CD4-positive, alpha-beta memory T cell (primary cell): ENCODE results near the gene GGA3. TPM values are rescaled to one million over a fixed set of nuclear protein-coding genes. Genes with fewer than 3 reads are reported as not detected.
A peak's percentile ranks its signal among the peaks of the same experiment; 100 is the strongest.

Source experiments
- CTCF ChIA-PET: fragments of 350-600 bp; sonication (Branson Sonifier 250); formaldehyde crosslinking; loops from one replicate; lab custom pipeline; 2021; ENCODE audit warnings: inconsistent platforms; ENCODE audit not compliant: partially characterized antibody; lab: Charles Lee
- POLR2A ChIA-PET: fragments of 350-600 bp; sonication (Branson Sonifier 250); formaldehyde crosslinking; loops from one replicate; lab custom pipeline; 2021; ENCODE audit not compliant: partially characterized antibody; lab: Charles Lee
- DNase-seq, 5 donors: peaks; one replicate each; pipeline versions ENCODE4 v3.0.0 to v3.0.0-alpha.2; 2020 to 2022; ENCODE audit warnings: mixed read lengths in 1 of 5
- H3K27ac ChIP-seq: one replicate; pipeline ENCODE4 v1.7.0; 2013; ENCODE audit warnings: low read depth, low read length
- H3K27me3 ChIP-seq: 2 replicates; pipeline ENCODE4 v1.7.0; 2013; ENCODE audit warnings: mild to moderate bottlenecking, low read length, moderate library complexity; ENCODE audit not compliant: insufficient read depth
- H3K36me3 ChIP-seq: 2 replicates; pipeline ENCODE4 v1.7.0; 2013; ENCODE audit warnings: mild to moderate bottlenecking, low read length, moderate library complexity; ENCODE audit not compliant: insufficient read depth
- H3K4me1 ChIP-seq: 2 replicates; pipeline ENCODE4 v1.7.0; 2013; ENCODE audit warnings: mild to moderate bottlenecking, low read length, moderate library complexity; ENCODE audit not compliant: insufficient read depth
- H3K4me3 ChIP-seq, 2 donors: one replicate each; pipeline ENCODE4 v1.7.0; 2013; ENCODE audit warnings: low read length in 2 of 2, mild to moderate bottlenecking in 1 of 2
- H3K9me3 ChIP-seq, 2 donors: one replicate each; pipeline ENCODE4 v1.7.0; 2013; ENCODE audit warnings: low read length in 2 of 2, control low read depth in 1 of 2; ENCODE audit not compliant: control insufficient read depth in 1 of 2
- H3K27ac Mint-ChIP-seq, 7 donors: one replicate each; pipeline ENCODE4 v1.8.0; 2020 to 2021; ENCODE audit warnings: mixed read lengths in 7 of 7, mild to moderate bottlenecking in 6 of 7, inconsistent platforms in 3 of 7, moderate library complexity in 3 of 7
- H3K27me3 Mint-ChIP-seq, 2 donors: one replicate each; pipeline ENCODE4 v1.8.0; 2020 to 2021; ENCODE audit warnings: mixed read lengths in 2 of 2
- H3K36me3 Mint-ChIP-seq, 2 donors: one replicate each; pipeline ENCODE4 v1.8.0; 2020 to 2021; ENCODE audit warnings: mixed read lengths in 2 of 2, inconsistent platforms in 1 of 2, mild to moderate bottlenecking in 1 of 2
- H3K4me1 Mint-ChIP-seq, 4 donors: one replicate each; pipeline ENCODE4 v1.8.0; 2020 to 2021; ENCODE audit warnings: mixed read lengths in 4 of 4, mild to moderate bottlenecking in 1 of 4
- H3K4me3 Mint-ChIP-seq, 8 donors: one replicate each; pipeline ENCODE4 v1.8.0; 2020 to 2021; ENCODE audit warnings: mixed read lengths in 8 of 8, mild to moderate bottlenecking in 7 of 8, moderate library complexity in 6 of 8, inconsistent platforms in 3 of 8
- H3K9me3 Mint-ChIP-seq, 8 donors: one replicate each; pipeline ENCODE4 v1.8.0; 2020 to 2021; ENCODE audit warnings: mixed read lengths in 8 of 8, mild to moderate bottlenecking in 5 of 8, inconsistent platforms in 3 of 8, moderate library complexity in 1 of 8
- intact Hi-C: fragments of 100-400 bp; cut with micrococcal nuclease; formaldehyde crosslinking; loops from one replicate; pipeline ENCODE4 v1.15.1; 2023
- polyA plus RNA-seq, 2 donors: library from polyadenylated mRNA; unstranded; fragments of 300-500 nt; fragmentation: Illumina TruSeq; gene quantifications; one replicate each; pipeline ENCODE4 v1.2.3, GENCODE V29; 2021
- total RNA-seq, 2 experiments: library from RNA; stranded (reverse); gene quantifications; one replicate each; pipeline ENCODE4 v1.2.3, GENCODE V29; 2021

The GGA3 gene
- total and polyA plus RNA-seq, 4 experiments from 2014 or later, result 7.7 to 122 (median 73.6) TPM

DNA sequence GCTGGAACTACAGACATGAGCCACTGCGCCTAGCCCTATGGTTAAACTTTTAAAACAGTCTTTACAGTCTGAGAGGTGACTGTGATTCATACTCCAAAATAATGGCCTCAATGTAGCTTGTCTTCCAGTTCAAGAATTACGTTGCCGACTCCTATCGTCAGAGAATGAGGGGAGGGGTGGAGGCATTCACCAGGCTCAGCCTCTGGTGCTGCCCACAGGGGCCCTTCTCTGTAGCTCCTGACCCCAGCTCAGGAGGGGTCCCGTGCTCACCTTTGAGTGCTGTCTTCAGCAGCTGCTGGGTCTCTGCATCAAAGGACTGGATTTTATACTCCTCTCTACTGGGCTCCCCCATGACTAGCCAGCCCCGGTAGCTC is 8.4 kb upstream of the GGA3 start:
- peak overlapping the region; percentile 76 to 85 (median 82) for H3K4me3 Mint-ChIP-seq
- H3K4me3 ChIP-seq, result peak overlapping the region; percentile 61 to 89

DNA sequence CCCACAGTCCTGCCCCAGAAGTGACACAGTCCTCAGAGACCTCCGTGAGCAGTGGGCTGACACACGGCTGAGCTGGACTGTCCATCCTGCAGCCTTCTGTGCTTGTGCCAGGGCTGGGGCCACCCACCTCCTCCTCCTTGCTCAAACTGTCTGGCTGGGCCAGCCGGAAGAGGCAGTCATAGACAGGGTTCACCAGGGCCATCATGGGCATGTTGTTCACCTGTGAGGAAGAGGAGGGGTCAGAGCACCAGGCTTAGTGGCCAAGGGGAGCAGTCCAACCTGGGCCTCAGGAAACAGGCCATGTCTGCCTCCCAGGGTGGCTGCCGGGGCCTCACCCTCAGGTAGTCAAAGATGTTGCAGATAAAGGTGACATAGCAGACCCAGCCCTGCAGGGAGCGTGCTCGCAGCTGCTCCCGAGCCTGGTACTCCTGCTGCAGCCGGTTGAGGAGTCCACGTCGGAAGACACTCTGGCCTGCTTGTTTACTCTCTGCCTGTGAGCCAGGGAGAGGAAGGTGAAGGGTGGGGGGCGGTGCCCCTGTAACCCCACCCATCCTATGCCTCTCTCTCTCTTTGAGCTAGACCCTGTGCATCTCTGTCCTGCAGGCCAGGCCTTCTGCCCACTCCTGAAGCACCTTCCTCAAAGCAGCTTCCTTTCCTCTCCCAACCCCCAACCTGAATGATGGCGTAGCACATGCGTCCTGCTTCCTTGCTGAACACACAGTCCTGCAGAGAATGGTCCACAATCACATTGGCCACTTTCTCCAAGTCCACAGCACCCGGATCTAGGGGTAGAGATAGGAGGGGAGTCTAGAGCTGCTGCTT is 6.2 kb upstream of the GGA3 start:
- Histone ChIP-seq H3K4me1 (peaks cover 26% of the 10 kb centered on the region), H3K27ac (no peak overlapping the region), H3K4me3 (no peak overlapping the region), H3K27me3 (no peaks in the 10 kb centered on the region), H3K9me3 (no peaks in the 10 kb centered on the region), H3K36me3 (peaks cover 19% of the 10 kb centered on the region)
- no peak for DNase-seq
- ChIA-PET CTCF (no interaction called here), POLR2A (interaction anchor here (0.6 to 1.8 kb wide), 4 partner anchors 22 to 287 kb away, joined by 3 to 5 read pairs (median 3); partner anchors contain the start of genes NT5C and SLC25A19)
- intact Hi-C loops, result no loop called here
- H3K4me1 Mint-ChIP-seq, result peaks cover 11 to 30% (median 16%) of the 10 kb centered on the region in 4 donors
- H3K27me3 Mint-ChIP-seq, result no peaks in the 10 kb centered on the region
- peak overlapping the region in 3 of 7 donors; percentile 4 to 80 (median 79) for H3K27ac Mint-ChIP-seq
- H3K9me3 Mint-ChIP-seq, result no peaks in the 10 kb centered on the region
- H3K36me3 Mint-ChIP-seq, result peaks cover 7 to 28% of the 10 kb centered on the region in 2 donors
- H3K4me3 Mint-ChIP-seq, result peak overlapping the region in 1 of 8 donors; percentile 71

More for the DNA sequence above, 8.4 kb upstream of the GGA3 start:
- no peaks in the 10 kb centered on the region for H3K27me3 ChIP-seq
- H3K36me3 Mint-ChIP-seq, result peaks cover 3 to 30% of the 10 kb centered on the region in 2 donors
- ChIA-PET CTCF (interaction anchor here (0.7 to 5.1 kb wide), 8 partner anchors 8 to 248 kb away, joined by 3 to 59 read pairs (median 8); partner anchors contain the start of genes GGA3, MRPS7, NUP85 and SLC25A19), POLR2A (interaction anchor here (0.6 to 6.3 kb wide), 16 partner anchors 9 to 397 kb away, joined by 3 to 193 read pairs (median 8); partner anchors contain the start of genes ARMC7, GGA3, GRB2 and MRPS7)
- no peaks in the 10 kb centered on the region for H3K9me3 ChIP-seq
- peaks cover 27% of the 10 kb centered on the region for H3K4me1 ChIP-seq
- H3K36me3 ChIP-seq, result peaks cover 15% of the 10 kb centered on the region
- H3K4me1 Mint-ChIP-seq, result peaks cover 10 to 35% (median 21%) of the 10 kb centered on the region in 4 donors
- no peaks in the 10 kb centered on the region for H3K27me3 Mint-ChIP-seq
- intact Hi-C loops, result loop anchor here (1.0 to 2.0 kb wide), 2 partner anchors 87 to 142 kb away; partner anchors contain the start of gene SUMO2
- no peak for DNase-seq
- H3K9me3 Mint-ChIP-seq, result no peaks in the 10 kb centered on the region
- H3K27ac Mint-ChIP-seq, result peak overlapping the region in 6 of 7 donors; percentile 80 to 92 (median 89)
- H3K27ac ChIP-seq, result peak overlapping the region; percentile 89

GRCh38 chr17:75267153-75267410 is 5.7 kb upstream of the GGA3 start:
- Mint-ChIP-seq H3K4me1 (peaks cover 13 to 31% (median 19%) of the 10 kb centered on the region in 4 donors), H3K36me3 (peaks cover 7 to 34% of the 10 kb centered on the region in 2 donors), H3K27ac (no peak overlapping the region), H3K4me3 (no peak overlapping the region), H3K27me3 (no peaks in the 10 kb centered on the region), H3K9me3 (no peaks in the 10 kb centered on the region)
- H3K36me3 ChIP-seq, result peaks cover 19% of the 10 kb centered on the region
- peaks cover 26% of the 10 kb centered on the region for H3K4me1 ChIP-seq
- no peak overlapping the region for H3K4me3 ChIP-seq
- H3K9me3 ChIP-seq, result no peaks in the 10 kb centered on the region
- intact Hi-C loops, result no loop called here
- ChIA-PET POLR2A (interaction anchor here (0.8 to 1.1 kb wide), 2 partner anchors 28 to 136 kb away, joined by 3 read pairs; partner anchors contain the start of gene NT5C), CTCF (no interaction called here)
- H3K27ac ChIP-seq, result no peak overlapping the region
- H3K27me3 ChIP-seq, result no peaks in the 10 kb centered on the region
- DNase-seq, result no peak

DNA sequence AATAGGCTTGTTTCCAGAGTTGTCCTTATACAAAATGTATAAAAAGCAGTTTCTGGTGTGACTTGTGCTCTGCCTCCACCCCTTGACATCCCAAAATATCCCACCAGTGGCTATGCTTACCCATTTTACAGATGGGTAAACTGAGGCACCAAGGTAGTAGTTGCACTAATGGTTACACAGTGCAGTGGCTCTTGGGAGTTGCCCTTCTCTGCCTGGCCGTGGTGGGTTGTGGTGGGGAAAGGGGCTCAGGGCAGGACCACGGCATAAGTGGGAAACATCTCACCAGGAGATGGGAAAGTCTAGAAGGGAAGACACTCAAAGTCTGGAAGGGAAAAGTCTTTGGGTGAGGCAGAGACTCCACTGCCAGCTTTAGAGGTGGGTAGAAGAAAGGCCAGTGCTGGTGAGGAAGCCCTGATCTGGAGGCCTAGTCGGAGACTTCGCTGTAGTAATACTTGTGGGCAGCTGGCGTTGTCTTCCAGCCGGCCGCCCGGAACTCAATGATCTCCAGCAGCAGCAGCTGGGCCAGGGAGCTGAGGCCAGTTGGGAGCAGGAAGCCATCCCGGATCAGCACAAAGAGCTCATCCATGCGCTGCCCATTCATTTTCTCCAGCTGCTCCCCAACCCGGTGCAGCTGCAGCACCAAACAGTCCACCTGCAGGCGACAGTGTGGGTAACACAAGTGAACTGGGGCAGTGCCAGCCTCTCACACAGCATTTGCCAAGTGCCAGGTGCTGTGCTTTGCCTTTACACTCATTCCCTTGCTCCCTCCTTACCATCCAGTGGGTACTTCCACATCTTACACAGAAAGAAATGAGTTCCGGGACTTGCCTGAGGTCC is 5.1 kb upstream of the GGA3 start:
- H3K27me3 Mint-ChIP-seq, result no peaks in the 10 kb centered on the region
- H3K4me3 Mint-ChIP-seq, result no peak overlapping the region
- peaks cover 22% of the 10 kb centered on the region for H3K4me1 ChIP-seq
- no peaks in the 10 kb centered on the region for H3K27me3 ChIP-seq
- DNase-seq, result no peak
- ChIA-PET CTCF (interaction anchor here (0.6 kb wide), 1 partner anchor 14 kb away, joined by 3 read pairs; no protein-coding TSS in a partner anchor), POLR2A (interaction anchor here (1.1 kb wide), 1 partner anchor 27 kb away, joined by 3 read pairs; no protein-coding TSS in a partner anchor)
- intact Hi-C loops, result no loop called here
- no peaks in the 10 kb centered on the region for H3K9me3 Mint-ChIP-seq
- no peak overlapping the region for H3K4me3 ChIP-seq
- H3K4me1 Mint-ChIP-seq, result peaks cover 11 to 31% (median 18%) of the 10 kb centered on the region in 4 donors
- no peak overlapping the region for H3K27ac Mint-ChIP-seq
- H3K36me3 ChIP-seq, result peaks cover 19% of the 10 kb centered on the region
- H3K36me3 Mint-ChIP-seq, result peaks cover 7 to 39% of the 10 kb centered on the region in 2 donors
- no peak overlapping the region for H3K27ac ChIP-seq
- no peaks in the 10 kb centered on the region for H3K9me3 ChIP-seq

GRCh38 chr17:75265614-75266315 is 4.4 kb upstream of the GGA3 start:
- H3K36me3 Mint-ChIP-seq, result peaks cover 7 to 47% of the 10 kb centered on the region in 2 donors
- no peak for DNase-seq
- no peak overlapping the region for H3K4me3 Mint-ChIP-seq
- Histone ChIP-seq H3K9me3 (no peaks in the 10 kb centered on the region), H3K36me3 (peaks cover 19% of the 10 kb centered on the region), H3K4me1 (peaks cover 23% of the 10 kb centered on the region), H3K27me3 (no peaks in the 10 kb centered on the region), H3K27ac (no peak overlapping the region), H3K4me3 (no peak overlapping the region)
- peak overlapping the region in 1 of 7 donors; percentile 42 for H3K27ac Mint-ChIP-seq
- POLR2A ChIA-PET, result interaction anchor here (1.2 kb wide), 1 partner anchor 24 kb away, joined by 8 read pairs; the partner anchor contains the start of gene SLC25A19
- H3K9me3 Mint-ChIP-seq, result no peaks in the 10 kb centered on the region
- intact Hi-C loops, result no loop called here
- H3K4me1 Mint-ChIP-seq, result peaks cover 12 to 36% (median 22%) of the 10 kb centered on the region in 4 donors
- no peaks in the 10 kb centered on the region for H3K27me3 Mint-ChIP-seq
- CTCF ChIA-PET, result no interaction called here

DNA sequence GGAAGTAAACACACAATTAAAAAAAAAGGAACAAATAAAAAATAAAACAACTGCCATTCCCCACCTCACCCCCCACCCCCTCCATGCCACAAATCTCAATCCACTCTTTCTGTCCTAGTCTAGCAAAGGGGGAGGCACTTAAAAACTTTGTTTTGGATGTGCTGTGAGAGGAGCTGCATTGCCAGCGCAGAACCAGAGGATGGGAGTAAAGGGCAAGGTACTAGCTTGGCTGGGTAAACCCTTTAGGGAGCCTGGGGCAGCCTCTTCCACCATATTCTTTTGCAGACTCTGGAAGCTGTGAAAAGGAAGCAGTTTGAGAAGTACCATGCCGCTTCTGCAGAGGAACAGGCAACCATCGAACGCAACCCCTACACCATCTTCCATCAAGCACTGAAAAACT is 1.6 kb upstream of the GGA3 start:
- CTCF ChIA-PET, result interaction anchor here (0.5 to 4.3 kb wide), 5 partner anchors 7 to 302 kb away, joined by 3 to 44 read pairs (median 4); partner anchors contain the start of gene MIF4GD
- Mint-ChIP-seq H3K9me3 (peaks cover 0 to 2% (median 0%) of the 10 kb centered on the region in 8 donors), H3K27me3 (no peaks in the 10 kb centered on the region), H3K27ac (peak overlapping the region in 5 of 7 donors; percentile 81 to 100 (median 100)), H3K4me3 (peak overlapping the region; percentile 75 to 99 (median 96)), H3K36me3 (peaks cover 7 to 50% of the 10 kb centered on the region in 2 donors), H3K4me1 (peaks cover 24 to 49% (median 36%) of the 10 kb centered on the region in 4 donors)
- Histone ChIP-seq H3K4me1 (peaks cover 35% of the 10 kb centered on the region), H3K27ac (no peak overlapping the region), H3K4me3 (no peak overlapping the region), H3K9me3 (no peaks in the 10 kb centered on the region), H3K36me3 (peaks cover 19% of the 10 kb centered on the region), H3K27me3 (no peaks in the 10 kb centered on the region)
- DNase-seq, result no peak
- intact Hi-C loops, result no loop called here
- POLR2A ChIA-PET, result interaction anchor here (0.5 to 6.1 kb wide), 14 partner anchors 9 to 592 kb away, joined by 3 to 193 read pairs (median 12); partner anchors contain the start of genes FDXR, GRB2, MIF4GD and SLC25A19
